ENCODE data around the gene SPACA6. TPM values are rescaled to one million over a fixed set of nuclear protein-coding genes. Genes with fewer than 3 reads are reported as not detected.

SPACA6 gene
- total and polyA plus RNA-seq, 4 donors, result 7.0 to 20.7 (median 14.8) TPM

GRCh38 chr19:51733742-51734522 lies 40.8 kb downstream of the SPACA6 start:
- H3K27ac ChIP-seq (ENCODE audit: low read depth in 1 of 2, low read length in 1 of 2), result no peak overlapping the region
- H3K27me3 ChIP-seq (ENCODE audit: control insufficient read depth in 3 of 3, insufficient read depth in 3 of 3, low read length in 2 of 3), result peaks cover under 1 to 2% (median 1%) of the 10 kb centered on the region in 3 donors
- H3K4me1 ChIP-seq (ENCODE audit: control insufficient read depth in 5 of 5, insufficient read depth in 5 of 5, low read length in 5 of 5), result no peaks in the 10 kb centered on the region
- H3K4me3 ChIP-seq, result no peak overlapping the region
- H3K9me3 ChIP-seq (ENCODE audit: control insufficient read depth in 4 of 4, insufficient read depth in 3 of 4, low read length in 3 of 4), result peaks cover 0 to 11% (median 0%) of the 10 kb centered on the region in 4 donors
- H3K36me3 ChIP-seq (ENCODE audit: control insufficient read depth in 4 of 4, insufficient read depth in 4 of 4, low read length in 4 of 4), result no peaks in the 10 kb centered on the region
- DNase-seq (no peak), ATAC-seq (ENCODE audit: insufficient read depth, low FRiP score) (no peak)
- 60 to 78% methylated on average over 7 of the region's 7 CpGs for WGBS, 2 donors
- TF ChIP-seq CTCF (IDR thresholded peaks at IDR 0.05; ENCODE audit: control extremely low read depth, extremely low read depth), result no peak
- no peak overlapping the region for H3K9ac ChIP-seq (ENCODE audit: insufficient read depth in 1 of 2, low read length in 2 of 2)

GRCh38 chr19:51735759-51736449 lies 42.8 kb downstream of the SPACA6 start:
- no peak overlapping the region for H3K27ac ChIP-seq (ENCODE audit: low read depth in 1 of 2, low read length in 1 of 2)
- DNase-seq (peak in 1 of 3 donors; percentile 25), ATAC-seq (ENCODE audit: insufficient read depth, low FRiP score) (peak; percentile 62)
- H3K36me3 ChIP-seq (ENCODE audit: control insufficient read depth in 4 of 4, insufficient read depth in 4 of 4, low read length in 4 of 4), result no peaks in the 10 kb centered on the region
- peaks cover 0 to 6% (median 0%) of the 10 kb centered on the region in 4 donors for H3K9me3 ChIP-seq (ENCODE audit: control insufficient read depth in 4 of 4, insufficient read depth in 3 of 4, low read length in 3 of 4)
- H3K9ac ChIP-seq (ENCODE audit: insufficient read depth in 1 of 2, low read length in 2 of 2), result no peak overlapping the region
- no peaks in the 10 kb centered on the region for H3K4me1 ChIP-seq (ENCODE audit: control insufficient read depth in 5 of 5, insufficient read depth in 5 of 5, low read length in 5 of 5)
- no peak for TF ChIP-seq CTCF (IDR thresholded peaks at IDR 0.05; ENCODE audit: control extremely low read depth, extremely low read depth)
- 30 to 48% methylated on average over 10 of the region's 10 CpGs for WGBS, 2 donors
- no peak overlapping the region for H3K4me3 ChIP-seq
- peaks cover 0 to 5% (median 0%) of the 10 kb centered on the region in 3 donors for H3K27me3 ChIP-seq (ENCODE audit: control insufficient read depth in 3 of 3, insufficient read depth in 3 of 3, low read length in 2 of 3)

GRCh38 chr19:51737389-51737788 lies 44.3 kb downstream of the SPACA6 start:
- no peaks in the 10 kb centered on the region for H3K4me1 ChIP-seq (ENCODE audit: control insufficient read depth in 5 of 5, insufficient read depth in 5 of 5, low read length in 5 of 5)
- no peak overlapping the region for H3K4me3 ChIP-seq
- H3K27ac ChIP-seq (ENCODE audit: low read depth in 1 of 2, low read length in 1 of 2), result no peak overlapping the region
- DNase-seq (no peak), ATAC-seq (ENCODE audit: insufficient read depth, low FRiP score) (no peak)
- H3K27me3 ChIP-seq (ENCODE audit: control insufficient read depth in 3 of 3, insufficient read depth in 3 of 3, low read length in 2 of 3), result peaks cover 0 to 5% (median 0%) of the 10 kb centered on the region in 3 donors
- TF ChIP-seq CTCF (IDR thresholded peaks at IDR 0.05; ENCODE audit: control extremely low read depth, extremely low read depth), result no peak
- no peak overlapping the region for H3K9ac ChIP-seq (ENCODE audit: insufficient read depth in 1 of 2, low read length in 2 of 2)
- WGBS, 2 donors, result 91 to 98% methylated on average over 3 of the region's 3 CpGs
- peaks cover 0 to under 1% (median 0%) of the 10 kb centered on the region in 4 donors for H3K9me3 ChIP-seq (ENCODE audit: control insufficient read depth in 4 of 4, insufficient read depth in 3 of 4, low read length in 3 of 4)
- H3K36me3 ChIP-seq (ENCODE audit: control insufficient read depth in 4 of 4, insufficient read depth in 4 of 4, low read length in 4 of 4), result no peaks in the 10 kb centered on the region
